Measurements from ENCODE around the gene FREY1. TPM values are rescaled to one million over a fixed set of nuclear protein-coding genes. Genes with fewer than 3 reads are reported as not detected.

FREY1 gene
- total and polyA plus RNA-seq, 2 of the 8 experiments (the other 6 are each of a cell fraction or from before 2014, with no cell fraction given) = 0.32 to 1.1 TPM

DNA sequence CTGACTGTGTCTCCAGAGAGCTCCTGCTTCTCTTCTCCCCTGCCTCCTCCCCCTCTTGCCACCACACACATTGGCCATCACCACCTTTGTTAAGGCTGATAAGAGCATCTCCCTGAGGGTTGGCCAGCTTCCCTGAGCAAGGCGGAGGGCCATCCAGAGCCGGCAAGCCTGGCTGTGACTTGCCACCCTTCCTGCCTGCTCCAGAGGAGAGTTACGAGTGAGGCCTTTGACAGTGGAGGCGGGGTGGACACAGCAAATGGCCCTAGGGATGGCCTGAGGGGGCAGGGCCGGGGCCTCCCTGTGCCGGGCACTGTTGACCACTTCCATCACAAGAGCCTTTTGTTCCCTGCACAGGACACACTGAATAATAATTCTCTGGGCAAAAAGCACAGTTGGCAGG lies 5.4 kb downstream of the FREY1 start:
- H2BK12ac ChIP-seq (ENCODE audit: low read depth, low read length) = no peak overlapping the region
- no peak overlapping the region for H3K27ac ChIP-seq (ENCODE audit: low read depth, low read length)
- no peak overlapping the region; a peak in 1 of 7 replicates for H3K9ac ChIP-seq (replicated peaks in 1 of 4; ENCODE audit: extremely low read depth in 1 of 4, low read depth in 3 of 4, low read length in 3 of 4)
- no peaks in the 10 kb centered on the region for H3K79me2 ChIP-seq (ENCODE audit: control insufficient read depth in 1 of 2, insufficient read depth in 2 of 2, low read length in 2 of 2)
- no peak overlapping the region for H4K91ac ChIP-seq (replicated peaks; ENCODE audit: insufficient read length, low read length)
- H2BK5ac ChIP-seq (ENCODE audit: low read depth, low read length) = no peak overlapping the region
- ChIA-PET POLR2A (ENCODE audit: partially characterized antibody) (interaction anchor here (0.9 to 1.9 kb wide), 6 partner anchors 9 to 43 kb away, joined by 3 to 11 read pairs (median 4); partner anchors contain the start of gene LARGE2), CTCF (ENCODE audit: partially characterized antibody) (interaction anchor here (0.6 to 1.8 kb wide), 4 partner anchors 9 to 616 kb away, joined by 4 to 10 read pairs (median 4); no protein-coding TSS in a partner anchor)
- no peak overlapping the region for H2AFZ ChIP-seq (ENCODE audit: low read length)
- no peak overlapping the region for H4K8ac ChIP-seq (ENCODE audit: extremely low read depth, insufficient read depth, low read length)
- no peak overlapping the region for H3K14ac ChIP-seq (ENCODE audit: insufficient read length)
- H3K4me2 ChIP-seq (ENCODE audit: insufficient read depth in 1 of 2, low read depth in 2 of 2, low read length in 2 of 2) = no peak overlapping the region; a peak in 1 of 4 replicates
- H4K20me1 ChIP-seq (replicated peaks in 1 of 2; ENCODE audit: control insufficient read depth in 1 of 2, insufficient read depth in 2 of 2, low read length in 2 of 2) = peaks cover 10 to 20% of the 10 kb centered on the region in 2 experiments
- no peak overlapping the region for H3K23ac ChIP-seq (ENCODE audit: insufficient read length)
- DNase-seq (ENCODE audit: low read depth in 1 of 2, low spot score in 2 of 2) (no peak), FAIRE-seq (no peak)
- no peak overlapping the region for H3K18ac ChIP-seq (ENCODE audit: extremely low read depth, low read length)
- H2BK15ac ChIP-seq (ENCODE audit: low read length) = no peak overlapping the region
- no peak overlapping the region for H2BK20ac ChIP-seq (ENCODE audit: low read length)
- H3K27me3 ChIP-seq (replicated peaks in 1 of 4; ENCODE audit: control insufficient read depth in 3 of 4, extremely low read depth in 1 of 4, insufficient read depth in 3 of 4, low read length in 3 of 4) = peaks cover 0 to 5% (median 2%) of the 10 kb centered on the region in 4 experiments; a peak in 1 of 7 replicates
- peaks cover 8% of the 10 kb centered on the region for H3K23me2 ChIP-seq (ENCODE audit: low read depth, low read length)
- no peak overlapping the region for H3K4ac ChIP-seq (replicated peaks; ENCODE audit: insufficient read length, low read depth, low read length)
- peaks cover 2% of the 10 kb centered on the region for H3K79me1 ChIP-seq (ENCODE audit: low read depth, low read length)
- H3K36me3 ChIP-seq (ENCODE audit: control insufficient read depth in 2 of 4, insufficient read depth in 4 of 4, low read length in 3 of 4) = peaks cover 6 to 17% (median 15%) of the 10 kb centered on the region in 4 experiments; a peak in 6 of 8 replicates
- H3K4me1 ChIP-seq (replicated peaks in 1 of 4; ENCODE audit: control insufficient read depth in 3 of 4, insufficient read depth in 4 of 4, low read length in 3 of 4) = peaks cover 0 to 22% (median 12%) of the 10 kb centered on the region in 4 experiments; a peak in 5 of 7 replicates
- WGBS, 2 experiments (ENCODE audit: extremely low coverage in 1 of 2, insufficient coverage in 1 of 2, insufficient read length in 1 of 2, insufficient replicate concordance in 2 of 2, low coverage in 1 of 2, low lambda C conversion rate in 2 of 2, missing lambda C conversion rate in 1 of 2) = 89% methylated on average over 4 of the region's 6 CpGs; no CpG with 5 or more reads in 1 of the 2 experiments
- TF ChIP-seq SIX5 (IDR thresholded peaks at IDR 0.05; ENCODE audit: low read depth, low read length) (no peak), PHF8 (conservative IDR thresholded peaks at IDR 0.05; ENCODE audit: low read depth, low read length) (no peak), RFX5 (IDR thresholded peaks at IDR 0.05; ENCODE audit: borderline replicate concordance, low read depth, low read length) (no peak), EGR1 (IDR thresholded peaks at IDR 0.05; ENCODE audit: borderline replicate concordance, low read depth, low read length) (no peak), MAFK (IDR thresholded peaks at IDR 0.05; ENCODE audit: low read depth, low read length) (no peak), RXRA (IDR thresholded peaks at IDR 0.05; ENCODE audit: insufficient read depth, low read depth, low read length) (no peak), CBX5 (IDR thresholded peaks at IDR 0.05; ENCODE audit: low read depth, low read length) (no peak)
- TF ChIP-seq, protein P1, sequence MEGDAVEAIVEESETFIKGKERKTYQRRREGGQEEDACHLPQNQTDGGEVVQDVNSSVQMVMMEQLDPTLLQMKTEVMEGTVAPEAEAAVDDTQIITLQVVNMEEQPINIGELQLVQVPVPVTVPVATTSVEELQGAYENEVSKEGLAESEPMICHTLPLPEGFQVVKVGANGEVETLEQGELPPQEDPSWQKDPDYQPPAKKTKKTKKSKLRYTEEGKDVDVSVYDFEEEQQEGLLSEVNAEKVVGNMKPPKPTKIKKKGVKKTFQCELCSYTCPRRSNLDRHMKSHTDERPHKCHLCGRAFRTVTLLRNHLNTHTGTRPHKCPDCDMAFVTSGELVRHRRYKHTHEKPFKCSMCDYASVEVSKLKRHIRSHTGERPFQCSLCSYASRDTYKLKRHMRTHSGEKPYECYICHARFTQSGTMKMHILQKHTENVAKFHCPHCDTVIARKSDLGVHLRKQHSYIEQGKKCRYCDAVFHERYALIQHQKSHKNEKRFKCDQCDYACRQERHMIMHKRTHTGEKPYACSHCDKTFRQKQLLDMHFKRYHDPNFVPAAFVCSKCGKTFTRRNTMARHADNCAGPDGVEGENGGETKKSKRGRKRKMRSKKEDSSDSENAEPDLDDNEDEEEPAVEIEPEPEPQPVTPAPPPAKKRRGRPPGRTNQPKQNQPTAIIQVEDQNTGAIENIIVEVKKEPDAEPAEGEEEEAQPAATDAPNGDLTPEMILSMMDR (IDR thresholded peaks at IDR 0.05; ENCODE audit: control extremely low read depth in 1 of 3, insufficient read depth in 1 of 3, low read depth in 1 of 3, low read length in 3 of 3) = no peak
- H4K5ac ChIP-seq (ENCODE audit: insufficient read length, low read depth, low read length) = no peak overlapping the region
- H3K9me3 ChIP-seq (ENCODE audit: insufficient read depth in 2 of 2, low read depth in 1 of 2, low read length in 1 of 2) = no peaks in the 10 kb centered on the region
- no peak overlapping the region for H2AK5ac ChIP-seq (ENCODE audit: low read depth, low read length)
- H2BK120ac ChIP-seq (replicated peaks; ENCODE audit: low read depth, low read length) = no peak overlapping the region
- no peak overlapping the region for H3K4me3 ChIP-seq (ENCODE audit: extremely low read depth in 1 of 4, insufficient read depth in 2 of 4, low read depth in 3 of 4, low read length in 4 of 4)
- H3K56ac ChIP-seq (replicated peaks; ENCODE audit: insufficient read length, low read depth, low read length) = no peak overlapping the region
